HL-60/S4 (cell line): ENCODE measurements around the gene ARL13B.

Source experiments
- in situ Hi-C: fragments of 300-500 bp; cut with MboI; formaldehyde crosslinking; loops from 2 replicates; pipeline ENCODE4 v1.14.3; 2022; ENCODE audit warnings: low sequenced_read_pairs

Gene ARL13B

GRCh38 chr3:94095111-94095510 lies 115.2 kb downstream of the ARL13B start:
- in situ Hi-C loops = no loop called here

- in situ Hi-C loops = no loop called here
Observed at GRCh38 chr3:94098452-94098851, 118.5 kb downstream of the ARL13B start.

- in situ Hi-C loops = no loop called here
Observed at GRCh38 chr3:94099311-94099710, 119.4 kb downstream of the ARL13B start.

GRCh38 chr3:94101860-94102259 lies 121.9 kb downstream of the ARL13B start:
- in situ Hi-C loops = loop anchor here (25.0 kb wide), 1 partner anchor 90 kb away; no protein-coding TSS in a partner anchor
